OCI-LY7 (cell line): ENCODE measurements around the gene DUSP19. TPM values are rescaled to one million over a fixed set of nuclear protein-coding genes. Genes with fewer than 3 reads are reported as not detected.

Experiments used
- BruUV-seq: library from RNA; stranded (reverse); fragments of 400-500 nt; replicated peaks from 2 replicates; lab custom pipeline; 2021; lab: Mats Ljungman, UMichigan
- CTCF ChIA-PET: fragments of 300-600 bp; sonication (Branson Sonifier 250); formaldehyde crosslinking; loops from one replicate; lab custom pipeline; 2022; ENCODE audit warnings: antibody characterized with exemption; ENCODE audit not compliant: unreplicated experiment; lab: Charles Lee
- POLR2A ChIA-PET: fragments of 300-600 bp; sonication (Branson Sonifier 250); formaldehyde crosslinking; loops from one replicate; lab custom pipeline; 2022; ENCODE audit warnings: antibody characterized with exemption; lab: Charles Lee
- DNase-seq: peaks from one replicate; pipeline ENCODE4 v3.0.0-alpha.2; 2015; ENCODE audit warnings: low spot score
- H2AFZ ChIP-seq: fragments of 200-600 bp; sonication (generic), shearing (Covaris generic); 2 replicates; pipeline ENCODE4 v1.6.1; 2014; ENCODE audit warnings: mild to moderate bottlenecking, antibody characterized with exemption, low read length, moderate library complexity
- H3K27ac ChIP-seq: fragments of 200-600 bp; sonication (generic); 2 replicates; pipeline ENCODE4 v1.5.1; 2014; ENCODE audit warnings: mixed run types, low read depth, mild to moderate bottlenecking, moderate library complexity, low read length, inconsistent platforms; ENCODE audit not compliant: poor library complexity, severe bottlenecking
- H3K36me3 ChIP-seq: fragments of 200-600 bp; sonication (generic); 2 replicates; pipeline ENCODE4 v1.6.1; 2014; ENCODE audit warnings: mild to moderate bottlenecking, antibody characterized with exemption, low read length, moderate library complexity, mixed read lengths; ENCODE audit not compliant: insufficient read depth
- H3K4me1 ChIP-seq: fragments of 200-600 bp; sonication (generic); 2 replicates; pipeline ENCODE4 v1.5.1; 2014; ENCODE audit warnings: mild to moderate bottlenecking, low read length; ENCODE audit not compliant: insufficient read depth, poor library complexity, severe bottlenecking
- H3K4me2 ChIP-seq: fragments of 200-600 bp; sonication (generic); 2 replicates; pipeline ENCODE4 v1.6.1; 2014; ENCODE audit warnings: mild to moderate bottlenecking, low read length
- H3K4me3 ChIP-seq: fragments of 200-600 bp; sonication (generic); 2 replicates; pipeline ENCODE4 v1.5.1; 2014; ENCODE audit warnings: mild to moderate bottlenecking, low read depth, low read length; ENCODE audit not compliant: poor library complexity, severe bottlenecking
- H3K79me2 ChIP-seq: fragments of 200-600 bp; sonication (generic); 2 replicates; pipeline ENCODE4 v1.6.1; 2016; ENCODE audit warnings: low read depth, mild to moderate bottlenecking, low read length, moderate library complexity, mixed read lengths; ENCODE audit not compliant: insufficient read depth
- H3K9me2 ChIP-seq: fragments of 200-600 bp; sonication (generic); 2 replicates; pipeline ENCODE4 v1.6.1; 2016; ENCODE audit warnings: mild to moderate bottlenecking, low read length, mixed read lengths; ENCODE audit not compliant: insufficient read depth
- H3K9me3 ChIP-seq: fragments of 200-600 bp; sonication (generic); 2 replicates; pipeline ENCODE4 v1.6.1; 2014; ENCODE audit warnings: mild to moderate bottlenecking, mixed run types, low read length, mixed read lengths
- H4K20me1 ChIP-seq: fragments of 200-600 bp; sonication (generic); 2 replicates; pipeline ENCODE4 v1.6.1; 2014; ENCODE audit warnings: mild to moderate bottlenecking, antibody characterized with exemption, low read length, moderate library complexity, mixed read lengths; ENCODE audit not compliant: insufficient read depth
- CTCF ChIP-seq: fragments of 200-600 bp; sonication (generic); conservative IDR thresholded peaks from 2 replicates; pipeline ENCODE4 v1.5.1; 2014; ENCODE audit warnings: mild to moderate bottlenecking, antibody characterized with exemption, low read length, moderate library complexity, mixed read lengths
- EZH2phosphoT487 ChIP-seq: fragments of 200-600 bp; sonication (generic); IDR thresholded peaks from 2 replicates; pipeline ENCODE4 v1.6.1; 2018; ENCODE audit warnings: low read depth, borderline replicate concordance, mild to moderate bottlenecking, mixed run types, antibody characterized with exemption, low read length, moderate library complexity, mixed read lengths
- intact Hi-C: fragments of 100-400 bp; cut with micrococcal nuclease; formaldehyde crosslinking; loops from one replicate; pipeline ENCODE4 v1.10.0; 2022; ENCODE audit not compliant: unreplicated experiment
- total RNA-seq, 2 experiments: library from RNA; depleted of rRNA in 1 of 2; stranded (reverse); fragments of >200 nt in 1 of 2; shearing (Covaris generic) in 1 of 2; gene quantifications; 2 replicates each; pipeline ENCODE4 v1.2.3, GENCODE V29; 2014 to 2022

DUSP19 gene
- total RNA-seq, 2 experiments from 2014 or later, result 1.2 to 3.9 TPM

DNA sequence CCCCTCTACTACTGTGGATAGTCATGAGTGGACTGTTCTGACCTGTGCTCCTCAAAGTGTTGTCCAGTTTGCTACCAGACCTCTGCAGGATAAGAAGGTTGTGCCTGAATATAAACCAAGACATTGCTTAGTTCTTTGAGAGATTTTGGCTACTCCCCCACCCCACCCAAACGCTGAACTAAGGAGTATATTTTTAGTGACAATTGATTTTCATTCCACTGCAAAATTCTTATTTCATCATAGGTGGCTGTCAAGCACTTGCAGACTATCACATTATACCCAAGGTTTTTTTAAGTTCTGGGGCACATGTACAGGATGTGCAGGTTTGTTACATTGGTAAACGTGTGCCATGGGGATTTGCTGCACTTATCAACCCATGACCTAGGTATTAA lies 13.4 kb downstream of the DUSP19 start:
- Histone ChIP-seq H3K4me3 (no peak overlapping the region), H3K27ac (no peak overlapping the region), H3K4me1 (peaks cover 10% of the 10 kb centered on the region), H2AFZ (no peak overlapping the region), H3K36me3 (no peaks in the 10 kb centered on the region), H4K20me1 (no peaks in the 10 kb centered on the region), H3K9me2 (no peaks in the 10 kb centered on the region), H3K9me3 (no peaks in the 10 kb centered on the region), H3K4me2 (no peak overlapping the region), H3K79me2 (no peaks in the 10 kb centered on the region)
- no peak for DNase-seq
- ChIA-PET POLR2A (no interaction called here), CTCF (no interaction called here)
- no TSS peak for BruUV-seq
- intact Hi-C loops, result no loop called here
- TF ChIP-seq EZH2phosphoT487 (no peak), CTCF (no peak)

DNA sequence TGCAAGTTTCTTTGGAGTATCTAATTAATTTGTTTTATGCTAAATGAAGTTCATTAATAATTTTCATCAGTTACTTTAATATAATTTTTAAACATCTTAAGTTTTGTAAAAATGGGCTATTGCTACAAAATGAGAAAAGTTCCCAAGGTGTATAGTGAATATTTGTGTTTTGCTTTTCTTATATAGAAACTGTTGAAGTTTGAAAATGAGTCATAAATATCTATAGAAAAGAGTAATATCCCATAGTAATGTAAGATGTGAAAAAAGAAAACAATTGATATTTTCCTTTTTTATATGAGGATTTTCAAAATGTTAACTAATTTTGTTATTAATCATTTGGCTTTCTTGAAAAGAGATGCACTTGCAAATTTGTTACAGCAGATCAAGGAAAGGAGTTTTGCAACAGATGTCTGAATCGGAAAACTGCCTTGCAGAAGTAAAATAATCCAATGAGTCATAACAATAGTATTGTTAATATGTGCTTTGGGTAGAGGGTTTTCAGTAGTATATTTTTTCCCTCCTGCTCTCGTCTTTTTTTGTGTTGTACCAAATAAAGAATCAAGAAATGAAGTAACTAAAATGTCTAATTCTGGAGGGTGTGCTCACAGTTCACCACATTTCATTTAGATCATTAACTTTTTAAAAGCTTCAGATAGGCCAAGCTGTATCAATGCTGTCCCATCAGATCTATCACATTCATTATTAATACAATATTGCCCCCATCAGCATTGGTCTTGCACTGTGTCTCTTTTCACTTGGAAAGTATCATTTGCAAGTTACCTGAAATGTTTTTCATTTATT lies 15.5 kb downstream of the DUSP19 start:
- TF ChIP-seq EZH2phosphoT487 (no peak), CTCF (no peak)
- H2AFZ ChIP-seq, result no peak overlapping the region
- ChIA-PET POLR2A (interaction anchor here (0.6 to 1.2 kb wide), 7 partner anchors 12 to 105 kb away, joined by 3 to 6 read pairs (median 4); no protein-coding TSS in a partner anchor), CTCF (no interaction called here)
- H3K9me2 ChIP-seq, result no peaks in the 10 kb centered on the region
- no peak overlapping the region for H3K4me2 ChIP-seq
- H3K27ac ChIP-seq, result no peak overlapping the region
- H4K20me1 ChIP-seq, result no peaks in the 10 kb centered on the region
- BruUV-seq, result no TSS peak
- H3K36me3 ChIP-seq, result no peaks in the 10 kb centered on the region
- H3K4me3 ChIP-seq, result no peak overlapping the region
- no peaks in the 10 kb centered on the region for H3K9me3 ChIP-seq
- intact Hi-C loops, result no loop called here
- no peaks in the 10 kb centered on the region for H3K79me2 ChIP-seq
- DNase-seq, result no peak
- peaks cover 8% of the 10 kb centered on the region for H3K4me1 ChIP-seq

GRCh38 chr2:183105402-183106134 lies 27.0 kb downstream of the DUSP19 start:
- H3K9me3 ChIP-seq, result no peaks in the 10 kb centered on the region
- no peaks in the 10 kb centered on the region for H3K9me2 ChIP-seq
- ChIA-PET POLR2A (interaction anchor here (0.9 kb wide), 1 partner anchor 13 kb away, joined by 5 read pairs; no protein-coding TSS in a partner anchor), CTCF (no interaction called here)
- no peaks in the 10 kb centered on the region for H3K79me2 ChIP-seq
- no peak for DNase-seq
- no peak overlapping the region for H2AFZ ChIP-seq
- no peak overlapping the region for H3K27ac ChIP-seq
- intact Hi-C loops, result no loop called here
- H4K20me1 ChIP-seq, result no peaks in the 10 kb centered on the region
- no peaks in the 10 kb centered on the region for H3K36me3 ChIP-seq
- H3K4me3 ChIP-seq, result no peak overlapping the region
- no TSS peak for BruUV-seq
- no peak for TF ChIP-seq EZH2phosphoT487
- no peak for TF ChIP-seq CTCF
- H3K4me2 ChIP-seq, result no peak overlapping the region
- H3K4me1 ChIP-seq, result no peaks in the 10 kb centered on the region
